ENCODE data around the gene RPS29.

The RPS29 gene

DNA sequence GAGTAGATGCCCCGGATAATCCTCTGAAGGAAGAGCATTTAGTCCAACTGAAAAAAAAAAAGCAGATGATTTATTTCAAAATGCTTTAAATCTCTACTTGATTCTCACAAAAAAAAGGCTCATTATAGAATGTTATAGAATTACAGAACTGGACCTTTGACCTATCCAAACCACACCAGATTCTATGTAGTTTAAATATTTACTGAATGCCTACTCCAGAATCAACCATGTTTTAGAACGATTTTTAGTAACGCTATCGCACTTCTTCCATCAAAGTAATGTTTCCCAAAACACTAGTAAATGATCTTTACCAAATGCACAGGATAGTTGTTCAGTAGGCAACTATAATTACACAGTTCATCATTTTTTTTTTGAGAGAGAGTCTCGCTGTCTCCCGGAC, 2.6 kb downstream of the RPS29 start:
- DNase-seq (ENCODE audit: insufficient read length, low spot score) = no peak
- FAIRE-seq = no peak
- TF ChIP-seq POLR2A (IDR thresholded peaks at IDR 0.05; ENCODE audit: low read depth, low read length) (no peak), POU2F2 (IDR thresholded peaks at IDR 0.05; ENCODE audit: low read depth, low read length) (no peak), PAX5 (IDR thresholded peaks at IDR 0.05; ENCODE audit: insufficient read depth, low read length, severe bottlenecking) (no peak), POLR2AphosphoS5 (IDR thresholded peaks at IDR 0.05; ENCODE audit: low read depth, low read length) (no peak), TAF1 (IDR thresholded peaks at IDR 0.05; ENCODE audit: low read depth, low read length) (no peak), SPI1 (IDR thresholded peaks at IDR 0.05; ENCODE audit: low read depth, low read length) (no peak)

DNA sequence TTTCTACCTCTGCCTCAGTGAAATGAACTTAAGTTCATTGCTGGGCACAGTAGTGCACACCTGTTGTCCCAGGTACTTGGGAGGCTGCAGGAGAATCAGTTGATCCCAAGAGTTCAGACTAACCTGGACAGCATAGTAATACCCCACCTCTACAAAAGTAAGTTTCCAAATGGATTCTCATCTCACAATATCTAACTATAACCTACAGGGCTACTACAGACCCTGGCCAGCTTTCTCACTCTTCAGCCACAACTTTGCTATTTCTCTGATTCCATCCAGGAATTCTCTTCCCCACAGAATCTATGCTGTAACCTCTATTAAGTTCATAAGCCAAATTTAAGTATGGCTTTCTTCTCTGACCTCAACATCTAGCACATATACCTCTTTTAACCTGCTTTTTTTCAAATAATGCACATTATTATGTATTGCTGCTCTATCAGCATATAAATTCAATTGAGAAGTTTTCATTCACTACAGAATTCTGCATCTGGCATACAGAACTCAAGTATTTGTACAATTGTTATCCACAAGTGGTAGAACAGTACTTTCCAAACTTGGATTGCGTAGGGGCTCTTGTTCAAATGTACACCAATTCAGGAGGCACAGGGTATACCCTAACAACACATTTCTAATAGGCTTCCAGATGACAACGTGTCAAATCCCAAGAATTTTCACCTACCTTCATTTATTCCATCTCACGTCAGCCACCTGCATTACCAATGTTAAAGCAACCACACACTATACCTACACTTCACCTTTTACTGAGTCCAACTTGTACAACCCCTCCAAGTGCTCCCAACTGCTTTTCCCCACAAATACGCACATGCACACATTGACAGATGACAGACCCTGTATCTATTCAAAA, 3.8 kb downstream of the RPS29 start:
- TF ChIP-seq SPI1 (IDR thresholded peaks at IDR 0.05; ENCODE audit: low read depth, low read length) = no peak
- TF ChIP-seq POLR2AphosphoS5 (IDR thresholded peaks at IDR 0.05; ENCODE audit: low read depth, low read length) = peak; percentile 83
- no peak for TF ChIP-seq PAX5 (IDR thresholded peaks at IDR 0.05; ENCODE audit: insufficient read depth, low read length, severe bottlenecking)
- TF ChIP-seq TAF1 (IDR thresholded peaks at IDR 0.05; ENCODE audit: low read depth, low read length) = no peak
- TF ChIP-seq POU2F2 (IDR thresholded peaks at IDR 0.05; ENCODE audit: low read depth, low read length) = 0 out of 2 replicates have a peak, but pooled peaks have one; percentile 5
- TF ChIP-seq POLR2A (IDR thresholded peaks at IDR 0.05; ENCODE audit: low read depth, low read length) = peak; percentile 70
- DNase-seq (ENCODE audit: insufficient read length, low spot score) (no peak), FAIRE-seq (no peak)

DNA sequence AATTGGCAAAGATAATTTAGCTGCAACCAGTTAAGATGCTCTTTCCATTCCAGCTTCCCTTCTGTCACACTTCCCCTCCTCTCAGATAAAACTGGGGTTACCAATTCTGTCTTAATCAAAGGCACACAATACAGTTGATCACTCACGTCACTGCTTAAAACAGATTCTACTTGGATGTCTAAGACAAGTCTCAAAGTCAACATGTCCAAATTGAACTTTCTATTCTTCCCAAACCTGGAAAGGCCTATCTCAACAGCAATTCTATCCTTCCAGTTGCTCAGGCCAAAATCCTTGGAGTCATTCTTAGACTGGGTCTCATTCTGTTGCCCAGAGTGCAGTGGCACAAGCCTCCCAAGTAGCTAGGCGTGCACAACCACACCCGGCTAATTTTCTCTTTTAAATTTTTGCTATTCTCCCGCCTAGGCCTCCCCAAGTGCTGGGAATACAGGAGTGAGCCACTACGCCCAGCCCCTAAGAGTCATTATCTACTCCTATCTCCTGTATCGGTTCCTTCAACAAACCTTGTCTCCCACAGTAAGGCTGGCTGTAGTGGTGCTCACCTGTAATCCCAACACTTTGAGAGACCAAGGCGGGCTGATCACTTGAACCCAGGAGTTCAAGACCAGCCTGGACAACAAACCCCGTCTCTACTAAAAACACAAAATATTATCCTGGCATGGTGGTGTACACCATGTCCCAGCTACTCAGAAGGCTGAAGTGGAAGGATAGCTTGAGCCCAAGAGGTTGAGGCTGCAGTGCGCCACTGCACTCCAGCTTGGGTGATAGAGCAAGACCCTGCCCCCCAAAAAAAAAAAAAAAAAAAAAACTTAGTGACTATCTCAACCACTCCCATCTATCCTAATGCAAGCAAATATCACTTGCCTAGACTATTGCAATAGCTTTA, 4.7 kb downstream of the RPS29 start:
- DNase-seq (ENCODE audit: insufficient read length, low spot score) (no peak), FAIRE-seq (no peak)
- TF ChIP-seq TAF1 (IDR thresholded peaks at IDR 0.05; ENCODE audit: low read depth, low read length) = no peak
- peak; percentile 36; the same call in 1 of the 2 replicates for TF ChIP-seq POLR2A (IDR thresholded peaks at IDR 0.05; ENCODE audit: low read depth, low read length)
- 0 out of 2 replicates have a peak, but pooled peaks have one; percentile 50 for TF ChIP-seq POLR2AphosphoS5 (IDR thresholded peaks at IDR 0.05; ENCODE audit: low read depth, low read length)
- TF ChIP-seq SPI1 (IDR thresholded peaks at IDR 0.05; ENCODE audit: low read depth, low read length) = no peak
- TF ChIP-seq POU2F2 (IDR thresholded peaks at IDR 0.05; ENCODE audit: low read depth, low read length) = no peak
- TF ChIP-seq PAX5 (IDR thresholded peaks at IDR 0.05; ENCODE audit: insufficient read depth, low read length, severe bottlenecking) = no peak

DNA sequence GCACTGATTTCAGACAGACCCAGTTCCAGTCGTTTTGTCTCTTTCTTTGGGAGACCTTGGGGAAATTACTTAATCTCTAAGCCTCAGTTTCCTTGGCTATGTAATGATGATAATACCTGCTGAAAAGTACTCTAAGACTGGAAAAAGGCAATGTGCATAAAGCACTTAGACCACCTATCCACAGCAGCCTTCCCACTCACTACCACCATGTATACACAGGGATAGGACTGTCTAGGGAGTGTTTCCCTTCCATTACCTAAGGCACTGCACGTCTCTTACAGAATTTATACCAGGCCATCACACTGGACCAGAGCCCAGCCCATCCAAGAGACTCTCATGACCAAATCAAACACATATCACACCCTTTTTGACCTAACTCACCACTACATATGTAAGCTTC, 6.3 kb downstream of the RPS29 start:
- no peak for TF ChIP-seq PAX5 (IDR thresholded peaks at IDR 0.05; ENCODE audit: insufficient read depth, low read length, severe bottlenecking)
- TF ChIP-seq POLR2A (IDR thresholded peaks at IDR 0.05; ENCODE audit: low read depth, low read length) = no peak
- no peak for TF ChIP-seq POU2F2 (IDR thresholded peaks at IDR 0.05; ENCODE audit: low read depth, low read length)
- TF ChIP-seq TAF1 (IDR thresholded peaks at IDR 0.05; ENCODE audit: low read depth, low read length) = no peak
- TF ChIP-seq POLR2AphosphoS5 (IDR thresholded peaks at IDR 0.05; ENCODE audit: low read depth, low read length) = no peak
- no peak for TF ChIP-seq SPI1 (IDR thresholded peaks at IDR 0.05; ENCODE audit: low read depth, low read length)
- FAIRE-seq (no peak), DNase-seq (ENCODE audit: insufficient read length, low spot score) (no peak)

- no peak for TF ChIP-seq POU2F2 (IDR thresholded peaks at IDR 0.05; ENCODE audit: low read depth, low read length)
- no peak for TF ChIP-seq POLR2A (IDR thresholded peaks at IDR 0.05; ENCODE audit: low read depth, low read length)
- TF ChIP-seq PAX5 (IDR thresholded peaks at IDR 0.05; ENCODE audit: insufficient read depth, low read length, severe bottlenecking) = no peak
- no peak for TF ChIP-seq POLR2AphosphoS5 (IDR thresholded peaks at IDR 0.05; ENCODE audit: low read depth, low read length)
- TF ChIP-seq SPI1 (IDR thresholded peaks at IDR 0.05; ENCODE audit: low read depth, low read length) = no peak
- no peak for TF ChIP-seq TAF1 (IDR thresholded peaks at IDR 0.05; ENCODE audit: low read depth, low read length)
- FAIRE-seq (no peak), DNase-seq (ENCODE audit: insufficient read length, low spot score) (no peak)
Observed at GRCh38 chr14:49578141-49578540, 8.0 kb downstream of the RPS29 start.

DNA sequence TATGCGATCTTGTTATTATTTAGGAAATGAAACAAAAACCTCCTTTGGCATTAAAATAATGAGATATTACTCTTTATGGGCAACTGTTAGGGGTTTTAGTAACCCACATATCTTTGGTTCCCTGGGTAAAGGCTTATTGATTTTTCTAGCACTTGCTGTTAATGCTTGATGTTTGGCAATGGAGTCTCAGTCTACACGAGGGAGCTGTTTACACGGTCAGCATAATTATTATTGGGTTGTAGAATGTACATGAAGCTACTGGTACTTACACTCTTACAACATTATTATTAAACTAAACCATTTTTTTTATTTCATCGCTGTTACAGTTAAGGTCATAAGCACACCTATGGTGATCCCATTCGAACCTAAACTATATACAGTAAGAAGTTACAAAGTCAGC, 12.1 kb downstream of the RPS29 start:
- no peak for TF ChIP-seq POLR2AphosphoS5 (IDR thresholded peaks at IDR 0.05; ENCODE audit: low read depth, low read length)
- TF ChIP-seq PAX5 (IDR thresholded peaks at IDR 0.05; ENCODE audit: insufficient read depth, low read length, severe bottlenecking) = no peak
- no peak for TF ChIP-seq SPI1 (IDR thresholded peaks at IDR 0.05; ENCODE audit: low read depth, low read length)
- TF ChIP-seq POLR2A (IDR thresholded peaks at IDR 0.05; ENCODE audit: low read depth, low read length) = no peak
- TF ChIP-seq POU2F2 (IDR thresholded peaks at IDR 0.05; ENCODE audit: low read depth, low read length) = no peak
- DNase-seq (ENCODE audit: insufficient read length, low spot score) (no peak), FAIRE-seq (no peak)

GRCh38 chr14:49569281-49569680, 16.9 kb downstream of the RPS29 start:
- FAIRE-seq (no peak), DNase-seq (ENCODE audit: insufficient read length, low spot score) (no peak)
- TF ChIP-seq TAF1 (IDR thresholded peaks at IDR 0.05; ENCODE audit: low read depth, low read length) (no peak), POLR2AphosphoS5 (IDR thresholded peaks at IDR 0.05; ENCODE audit: low read depth, low read length) (no peak), PAX5 (IDR thresholded peaks at IDR 0.05; ENCODE audit: insufficient read depth, low read length, severe bottlenecking) (no peak), POLR2A (IDR thresholded peaks at IDR 0.05; ENCODE audit: low read depth, low read length) (no peak), SPI1 (IDR thresholded peaks at IDR 0.05; ENCODE audit: low read depth, low read length) (no peak)

DNA sequence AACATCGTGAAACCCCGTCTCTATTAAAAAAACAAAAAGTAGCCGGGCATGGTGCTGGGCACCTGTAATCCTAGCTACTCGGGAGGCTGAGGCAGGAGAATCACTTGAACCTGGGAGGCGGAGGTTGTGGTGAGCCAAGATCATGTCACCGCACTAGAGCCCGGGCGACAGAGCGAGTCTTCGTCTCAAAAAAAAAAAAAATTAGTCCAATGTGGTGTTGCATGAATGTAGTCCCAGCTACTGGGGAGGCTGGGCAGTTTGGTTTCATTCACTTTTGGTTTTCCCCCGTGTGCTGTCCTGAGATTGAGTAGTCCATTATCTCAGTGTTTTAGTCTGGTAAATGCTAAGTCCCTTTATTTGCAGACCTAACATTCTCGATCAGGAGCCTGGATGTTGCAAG, 19.5 kb downstream of the RPS29 start:
- TF ChIP-seq POLR2A (IDR thresholded peaks at IDR 0.05; ENCODE audit: low read depth, low read length) = no peak
- TF ChIP-seq SPI1 (IDR thresholded peaks at IDR 0.05; ENCODE audit: low read depth, low read length) = no peak
- TF ChIP-seq TAF1 (IDR thresholded peaks at IDR 0.05; ENCODE audit: low read depth, low read length) = no peak
- TF ChIP-seq POLR2AphosphoS5 (IDR thresholded peaks at IDR 0.05; ENCODE audit: low read depth, low read length) = no peak
- no peak for TF ChIP-seq POU2F2 (IDR thresholded peaks at IDR 0.05; ENCODE audit: low read depth, low read length)
- no peak for TF ChIP-seq PAX5 (IDR thresholded peaks at IDR 0.05; ENCODE audit: insufficient read depth, low read length, severe bottlenecking)
- FAIRE-seq = no peak
- no peak for DNase-seq (ENCODE audit: insufficient read length, low spot score)

Measured in GM12891 (cell line).